PFSK-1 (cell line): Measurements from ENCODE around the gene EMP3.

Source experiments
- REST ChIP-seq, 2 experiments: IDR thresholded peaks; 2 replicates each; pipeline versions ENCODE4 v1.6.1 to v1.8.0; 2011 to 2012; ENCODE audit warnings: low read depth in 2 of 2, low read length in 2 of 2, control low read depth in 1 of 2, inconsistent platforms in 1 of 2, mild to moderate bottlenecking in 1 of 2, moderate library complexity in 1 of 2; ENCODE audit not compliant: insufficient read depth in 1 of 2
- SIN3A ChIP-seq: IDR thresholded peaks from 2 replicates; pipeline ENCODE4 v1.6.1; 2012; ENCODE audit warnings: mild to moderate bottlenecking, low read length, moderate library complexity, borderline replicate concordance; ENCODE audit not compliant: insufficient read depth
- TAF1 ChIP-seq: IDR thresholded peaks from 2 replicates; pipeline ENCODE4 v1.6.1; 2012; ENCODE audit warnings: low read length, control low read depth, borderline replicate concordance; ENCODE audit not compliant: insufficient read depth

DNA sequence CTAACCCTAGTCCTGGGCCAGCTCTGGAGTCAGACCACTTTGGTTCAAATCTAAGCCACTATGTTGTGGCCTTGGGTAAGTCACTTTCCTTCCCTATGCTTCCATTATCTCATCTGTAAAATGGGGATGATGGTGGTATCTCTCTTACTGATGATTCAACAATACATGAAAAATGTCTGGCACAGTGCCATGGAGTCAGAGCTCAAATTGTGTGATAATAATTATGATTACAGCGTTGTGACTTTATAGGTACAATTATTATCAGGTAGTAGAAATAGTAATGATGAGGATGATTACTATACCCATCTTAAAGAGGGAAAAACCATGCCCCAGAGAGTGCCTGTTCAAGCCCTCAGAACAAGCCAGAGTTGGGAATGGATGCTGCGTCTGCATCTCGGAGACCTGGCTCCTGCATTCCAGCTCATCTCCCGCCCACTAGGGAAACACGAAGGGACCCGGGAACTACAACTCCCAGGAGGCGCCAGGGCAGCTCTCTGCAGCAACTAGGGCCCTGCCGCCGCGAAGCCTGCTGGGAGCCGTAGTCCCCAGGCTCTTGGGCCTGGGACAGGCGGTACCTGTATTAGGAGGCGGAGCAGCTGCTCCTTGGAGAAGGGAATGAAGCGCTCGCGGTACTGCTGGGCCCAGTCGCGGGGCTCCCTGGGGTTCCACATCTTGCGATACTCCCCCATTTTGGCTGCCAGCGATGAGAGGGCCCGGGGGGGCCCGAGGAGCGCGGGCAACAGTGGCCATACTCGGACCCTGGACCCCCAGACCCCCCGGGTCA lies 37.6 kb downstream of the EMP3 start:
- TF ChIP-seq REST (IDR thresholded peaks at IDR 0.05; ENCODE audit: insufficient read depth in 1 of 2, low read depth in 2 of 2, low read length in 2 of 2), result no peak
- no peak for TF ChIP-seq TAF1
- TF ChIP-seq SIN3A, result no peak
